Measurements from ENCODE around the gene CAGE1. TPM values are rescaled to one million over a fixed set of nuclear protein-coding genes. Genes with fewer than 3 reads are reported as not detected.

Gene CAGE1
- total RNA-seq, 3 donors from 2014 or later: 0.09 TPM; not detected in 2

GRCh38 chr6:7392402-7392801 is 2.9 kb upstream of the CAGE1 start:
- ATAC-seq: no peak
- H3K4me3 ChIP-seq: no peak overlapping the region
- H3K36me3 ChIP-seq (ENCODE audit: low read depth): no peaks in the 10 kb centered on the region
- no peak for TF ChIP-seq CTCF (IDR thresholded peaks at IDR 0.05)
- H3K4me1 ChIP-seq (ENCODE audit: low read depth): peaks cover 19% of the 10 kb centered on the region
- intact Hi-C loops (cut with DNase I, micrococcal nuclease): loop anchor here in 1 of 2 donors (10.0 kb wide), 1 partner anchor 88 kb away; no protein-coding TSS in a partner anchor
- DNase-seq: no peak
- H3K9me3 ChIP-seq: no peaks in the 10 kb centered on the region

GRCh38 chr6:7391151-7391550 is 1.6 kb upstream of the CAGE1 start:
- intact Hi-C loops (cut with DNase I, micrococcal nuclease): loop anchor here in 1 of 2 donors (10.0 kb wide), 1 partner anchor 86 kb away; no protein-coding TSS in a partner anchor
- H3K4me1 ChIP-seq (ENCODE audit: low read depth): peaks cover 19% of the 10 kb centered on the region
- ATAC-seq (no peak), DNase-seq (no peak)
- H3K9me3 ChIP-seq: no peaks in the 10 kb centered on the region
- H3K36me3 ChIP-seq (ENCODE audit: low read depth): no peaks in the 10 kb centered on the region
- H3K4me3 ChIP-seq: no peak overlapping the region
- TF ChIP-seq CTCF (IDR thresholded peaks at IDR 0.05): no peak

- Histone ChIP-seq H3K9me3 (no peaks in the 10 kb centered on the region), H3K36me3 (ENCODE audit: low read depth) (no peaks in the 10 kb centered on the region), H3K4me1 (ENCODE audit: low read depth) (peaks cover 19% of the 10 kb centered on the region), H3K4me3 (peak overlapping the region; percentile 54)
- no peak for TF ChIP-seq CTCF (IDR thresholded peaks at IDR 0.05)
- intact Hi-C loops (cut with DNase I, micrococcal nuclease): loop anchor here in 1 of 2 donors (10.0 kb wide), 1 partner anchor 86 kb away; no protein-coding TSS in a partner anchor
- no peak for ATAC-seq
- DNase-seq: no peak
These were observed 810 bp upstream of the CAGE1 start for GRCh38 chr6:7390226-7390878.

- intact Hi-C loops (cut with DNase I, micrococcal nuclease): no loop called here
- no peak for DNase-seq
- Histone ChIP-seq H3K4me1 (ENCODE audit: low read depth) (peaks cover 19% of the 10 kb centered on the region), H3K9me3 (no peaks in the 10 kb centered on the region), H3K36me3 (ENCODE audit: low read depth) (no peaks in the 10 kb centered on the region), H3K4me3 (peak overlapping the region; percentile 54)
- no peak for TF ChIP-seq CTCF (IDR thresholded peaks at IDR 0.05)
- peak; percentile 86 for ATAC-seq
These were observed 436 bp downstream of the CAGE1 start for GRCh38 chr6:7389162-7389450.

GRCh38 chr6:7381092-7381491 is 8.4 kb downstream of the CAGE1 start:
- ATAC-seq (no peak), DNase-seq (no peak)
- H3K36me3 ChIP-seq (ENCODE audit: low read depth): no peaks in the 10 kb centered on the region
- H3K9me3 ChIP-seq: no peaks in the 10 kb centered on the region
- H3K4me3 ChIP-seq: no peak overlapping the region
- no peak for TF ChIP-seq CTCF (IDR thresholded peaks at IDR 0.05)
- intact Hi-C loops (cut with DNase I, micrococcal nuclease): no loop called here
- no peaks in the 10 kb centered on the region for H3K4me1 ChIP-seq (ENCODE audit: low read depth)

- TF ChIP-seq CTCF (IDR thresholded peaks at IDR 0.05): no peak
- Histone ChIP-seq H3K36me3 (ENCODE audit: low read depth) (no peaks in the 10 kb centered on the region), H3K9me3 (no peaks in the 10 kb centered on the region), H3K4me3 (no peak overlapping the region), H3K4me1 (ENCODE audit: low read depth) (no peaks in the 10 kb centered on the region)
- no peak for ATAC-seq
- intact Hi-C loops (cut with DNase I, micrococcal nuclease): no loop called here
- no peak for DNase-seq
These were observed 10.8 kb downstream of the CAGE1 start for GRCh38 chr6:7378740-7379139.

Data from mucosa of descending colon (tissue), 3 donors.